ENCODE data around the gene GSPT2.

DNA sequence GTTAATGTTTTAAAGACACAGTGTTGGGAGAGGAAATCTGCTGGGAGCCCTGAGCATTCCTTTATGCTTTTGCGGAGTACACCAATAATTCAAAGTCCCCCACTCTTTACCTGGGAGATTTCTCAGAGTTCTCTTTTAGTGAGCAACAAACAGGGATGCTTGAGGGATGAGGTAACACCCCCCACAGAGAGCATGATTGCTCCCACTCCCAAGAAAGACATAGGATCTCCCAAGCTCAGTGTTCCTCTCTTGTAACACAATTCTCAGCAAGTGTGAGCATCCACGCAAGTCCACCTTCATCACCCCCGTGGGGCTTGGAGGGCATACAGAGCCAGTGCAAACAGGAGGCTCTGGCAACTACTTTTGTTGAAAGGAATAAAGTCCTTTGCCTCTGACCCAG lies 36.1 kb downstream of the GSPT2 start:
- TF ChIP-seq POLR2A (IDR thresholded peaks at IDR 0.05) (no peak), POLR2AphosphoS5 (IDR thresholded peaks at IDR 0.05) (no peak)
- TF ChIP-seq, protein P1, sequence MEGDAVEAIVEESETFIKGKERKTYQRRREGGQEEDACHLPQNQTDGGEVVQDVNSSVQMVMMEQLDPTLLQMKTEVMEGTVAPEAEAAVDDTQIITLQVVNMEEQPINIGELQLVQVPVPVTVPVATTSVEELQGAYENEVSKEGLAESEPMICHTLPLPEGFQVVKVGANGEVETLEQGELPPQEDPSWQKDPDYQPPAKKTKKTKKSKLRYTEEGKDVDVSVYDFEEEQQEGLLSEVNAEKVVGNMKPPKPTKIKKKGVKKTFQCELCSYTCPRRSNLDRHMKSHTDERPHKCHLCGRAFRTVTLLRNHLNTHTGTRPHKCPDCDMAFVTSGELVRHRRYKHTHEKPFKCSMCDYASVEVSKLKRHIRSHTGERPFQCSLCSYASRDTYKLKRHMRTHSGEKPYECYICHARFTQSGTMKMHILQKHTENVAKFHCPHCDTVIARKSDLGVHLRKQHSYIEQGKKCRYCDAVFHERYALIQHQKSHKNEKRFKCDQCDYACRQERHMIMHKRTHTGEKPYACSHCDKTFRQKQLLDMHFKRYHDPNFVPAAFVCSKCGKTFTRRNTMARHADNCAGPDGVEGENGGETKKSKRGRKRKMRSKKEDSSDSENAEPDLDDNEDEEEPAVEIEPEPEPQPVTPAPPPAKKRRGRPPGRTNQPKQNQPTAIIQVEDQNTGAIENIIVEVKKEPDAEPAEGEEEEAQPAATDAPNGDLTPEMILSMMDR (IDR thresholded peaks at IDR 0.05), result no peak

Measured in sigmoid colon (tissue), 4 donors.